Endothelial cell of umbilical vein (primary cell): ENCODE results near the gene LRFN2. TPM values are rescaled to one million over a fixed set of nuclear protein-coding genes. Genes with fewer than 3 reads are reported as not detected.
A peak's percentile ranks its signal among the peaks of the same experiment; 100 is the strongest.

Source experiments
- BruUV-seq: library from RNA; stranded (reverse); fragments of 400-500 nt; replicated peaks from 2 replicates; lab custom pipeline; 2021; lab: Mats Ljungman, UMichigan
- CTCF ChIA-PET: fragments of 300-600, 350-600 bp; sonication (Branson Sonifier 250); formaldehyde crosslinking; loops from one replicate; lab custom pipeline; 2021; ENCODE audit warnings: antibody characterized with exemption, inconsistent platforms; lab: Charles Lee
- POLR2A ChIA-PET: fragments of 300-600, 350-600 bp; sonication (Branson Sonifier 250); formaldehyde crosslinking; loops from one replicate; lab custom pipeline; 2021; ENCODE audit warnings: antibody characterized with exemption, inconsistent platforms; lab: Charles Lee
- DNase-seq: peaks from one replicate; pipeline ENCODE4 v3.0.0-alpha.2; 2011; ENCODE audit warnings: low read depth, low spot score
- FAIRE-seq: peaks from 2 replicates; lab custom pipeline; 2011; peaks lifted over from hg19 to GRCh38; lab: Jason Lieb, UNC
- H2AFZ ChIP-seq: 2 replicates; pipeline ENCODE4 v1.6.0; 2012; ENCODE audit warnings: low read depth, low read length, control low read depth, inconsistent platforms
- H3K27ac ChIP-seq: 2 replicates; pipeline ENCODE4 v1.5.1; 2011; ENCODE audit warnings: low read depth, mild to moderate bottlenecking, control low read depth, low read length, moderate library complexity; ENCODE audit not compliant: insufficient read depth
- H3K27me3 ChIP-seq, 2 experiments: 2 replicates each; pipeline versions ENCODE4 v1.6.0 to v1.6.1; 2011; ENCODE audit warnings: low read length in 2 of 2, mixed read lengths in 1 of 2; ENCODE audit not compliant: control insufficient read depth in 2 of 2, insufficient read depth in 2 of 2
- H3K36me3 ChIP-seq, 2 experiments: 2 replicates in 1 of 2; 3 replicates in 1 of 2; pipeline ENCODE4 v1.5.1; 2011; ENCODE audit warnings: low read length in 2 of 2, mild to moderate bottlenecking in 1 of 2, moderate library complexity in 1 of 2; ENCODE audit not compliant: control insufficient read depth in 2 of 2, insufficient read depth in 2 of 2; ENCODE audit errors: extremely low read depth in 1 of 2
- H3K4me1 ChIP-seq: 3 replicates; pipeline ENCODE4 v1.5.1; 2011; ENCODE audit warnings: mild to moderate bottlenecking, low read length; ENCODE audit not compliant: control insufficient read depth, insufficient read depth; ENCODE audit errors: extremely low read depth
- H3K4me2 ChIP-seq: 2 replicates; pipeline ENCODE4 v1.6.1; 2011; ENCODE audit warnings: low read length, control low read depth, mixed read lengths; ENCODE audit not compliant: insufficient read depth
- H3K4me3 ChIP-seq, 3 experiments: fragments of 200-600 bp in 1 of 3; sonication (generic), shearing (Covaris generic) in 1 of 3; replicated peaks in 1 of 3; 2 replicates each; pipeline ENCODE4 v1.5.1; 2011 to 2016; ENCODE audit warnings: control low read depth in 3 of 3, low read length in 3 of 3, mild to moderate bottlenecking in 2 of 3, inconsistent platforms in 1 of 3, low read depth in 1 of 3, moderate library complexity in 1 of 3; ENCODE audit not compliant: insufficient read depth in 1 of 3
- H3K79me2 ChIP-seq: 2 replicates; pipeline ENCODE4 v1.6.0; 2012; ENCODE audit warnings: low read length, inconsistent platforms; ENCODE audit not compliant: control insufficient read depth, insufficient read depth
- H3K9ac ChIP-seq: replicated peaks from 2 replicates; pipeline ENCODE3; 2011; ENCODE audit warnings: low read length, control low read depth; ENCODE audit not compliant: insufficient read depth; ENCODE audit errors: extremely low read depth
- H3K9me1 ChIP-seq: replicated peaks from 3 replicates; pipeline ENCODE4 v1.6.0; 2011; ENCODE audit warnings: mild to moderate bottlenecking, low read length; ENCODE audit not compliant: control insufficient read depth, insufficient read depth; ENCODE audit errors: extremely low read depth
- H3K9me3 ChIP-seq: replicated peaks from 2 replicates; pipeline ENCODE4 v1.5.1; 2012; ENCODE audit warnings: low read length, inconsistent platforms; ENCODE audit not compliant: control insufficient read depth, insufficient read depth
- H4K20me1 ChIP-seq: replicated peaks from 2 replicates; pipeline ENCODE3; 2011; ENCODE audit warnings: mild to moderate bottlenecking, low read length; ENCODE audit not compliant: control insufficient read depth, insufficient read depth; ENCODE audit errors: extremely low read depth
- CTCF ChIP-seq, 2 donors: IDR thresholded peaks; 1 replicate in 1 of 2; 2 replicates in 1 of 2; pipeline ENCODE4 v1.5.1; 2011; ENCODE audit warnings: low read length in 2 of 2, mild to moderate bottlenecking in 2 of 2, moderate library complexity in 2 of 2, control low read depth in 1 of 2, inconsistent platforms in 1 of 2, low read depth in 1 of 2; ENCODE audit not compliant: insufficient read depth in 1 of 2; ENCODE audit errors: extremely low read depth in 1 of 2
- EZH2 ChIP-seq: IDR thresholded peaks from 2 replicates; pipeline ENCODE4 v1.6.1; 2012; ENCODE audit warnings: borderline replicate concordance, low read depth, mild to moderate bottlenecking, moderate library complexity, low read length, inconsistent platforms; ENCODE audit not compliant: severe bottlenecking
- FOS ChIP-seq: IDR thresholded peaks from 2 replicates; pipeline ENCODE4 v1.6.1; 2011; ENCODE audit warnings: mild to moderate bottlenecking, low read length, moderate library complexity, borderline replicate concordance; ENCODE audit not compliant: insufficient read depth
- GATA2 ChIP-seq: IDR thresholded peaks from 2 replicates; pipeline ENCODE4 v1.7.0; 2011; ENCODE audit warnings: low read depth, mild to moderate bottlenecking, moderate library complexity, mixed read lengths, low read length; ENCODE audit not compliant: insufficient read length, insufficient read depth
- JUN ChIP-seq: IDR thresholded peaks from 2 replicates; pipeline ENCODE4 v1.6.1; 2011; ENCODE audit warnings: borderline replicate concordance, low read depth; ENCODE audit not compliant: insufficient read length, insufficient read depth
- MAX ChIP-seq: IDR thresholded peaks from 2 replicates; pipeline ENCODE4 v1.6.1; 2011; ENCODE audit not compliant: insufficient read depth, insufficient read length
- MYC ChIP-seq: IDR thresholded peaks from one replicate; pipeline ENCODE4 v1.6.1; 2011; ENCODE audit warnings: mild to moderate bottlenecking, low read depth, low read length
- POLR2A ChIP-seq: IDR thresholded peaks from 2 replicates; pipeline ENCODE4 v1.6.1; 2012; ENCODE audit warnings: low read depth, mild to moderate bottlenecking, control low read depth, low read length
- POLR2AphosphoS5 ChIP-seq: IDR thresholded peaks from 2 replicates; pipeline ENCODE4 v1.6.1; 2012; ENCODE audit warnings: low read depth, mild to moderate bottlenecking, control low read depth, low read length, moderate library complexity; ENCODE audit not compliant: insufficient read depth
- dilution Hi-C: fragments of 300-500 bp; cut with MboI; formaldehyde crosslinking; loops from one replicate; pipeline ENCODE4 v1.15.0; 2019; ENCODE audit warnings: low sequenced_read_pairs; ENCODE audit not compliant: extremely low pct_ligation_motif_present
- intact Hi-C: fragments of 100-400 bp; cut with micrococcal nuclease; formaldehyde crosslinking; loops from one replicate; pipeline ENCODE4 v1.10.0; 2022
- polyA plus RNA-seq, 4 experiments: library from polyadenylated mRNA; depleted of rRNA in 3 of 4; stranded (reverse) in 3 of 4; unstranded in 1 of 4; fragments of >200 nt; gene quantifications; 2 replicates each; pipeline versions ENCODE4 v1.2.1 to v1.2.3, GENCODE V29; 2011 to 2012; ENCODE audit warnings: missing spikeins in 1 of 4
- total RNA-seq: library from RNA; stranded (reverse); gene quantifications from 2 replicates; pipeline ENCODE4 v1.2.3, GENCODE V29; 2021

LRFN2 gene
- total and polyA plus RNA-seq, 2 donors (not counting 3 experiments of a cell fraction or from before 2014, with no cell fraction given), result not detected

- Histone ChIP-seq H3K9me1 (no peaks in the 10 kb centered on the region), H3K4me2 (no peak overlapping the region), H3K9me3 (no peaks in the 10 kb centered on the region), H3K79me2 (no peaks in the 10 kb centered on the region), H3K4me3 (no peak overlapping the region), H4K20me1 (no peaks in the 10 kb centered on the region), H3K9ac (no peak overlapping the region), H3K4me1 (peaks cover 18% of the 10 kb centered on the region), H3K36me3 (no peaks in the 10 kb centered on the region), H3K27ac (peak overlapping the region; percentile 44), H3K27me3 (no peaks in the 10 kb centered on the region), H2AFZ (no peak overlapping the region)
- ChIA-PET POLR2A (no interaction called here), CTCF (interaction anchor here (0.6 to 1.8 kb wide), 8 partner anchors 9 to 496 kb away, joined by 3 to 9 read pairs (median 4); partner anchors contain the start of genes LRFN2 and UNC5CL)
- DNase-seq (peak; percentile 89), FAIRE-seq (peak; percentile 89)
- dilution Hi-C loops, result no loop called here
- intact Hi-C loops, result loop anchor here (1.0 kb wide), 1 partner anchor 33 kb away; no protein-coding TSS in a partner anchor
- no TSS peak for BruUV-seq
- TF ChIP-seq MYC, result no peak
- TF ChIP-seq GATA2, result peak; percentile 82
- TF ChIP-seq POLR2A, result no peak
- TF ChIP-seq FOS, result peak; percentile 51
- TF ChIP-seq POLR2AphosphoS5, result peak; percentile 50
- no peak for TF ChIP-seq MAX
- TF ChIP-seq EZH2, result no peak
Measured at GRCh38 chr6:40543776-40544175, 43.4 kb downstream of the LRFN2 start.

GRCh38 chr6:40543146-40543545 lies 44.0 kb downstream of the LRFN2 start:
- POLR2A ChIA-PET, result interaction anchor here (0.6 kb wide), 1 partner anchor 518 kb away, joined by 6 read pairs; no protein-coding TSS in a partner anchor
- Histone ChIP-seq H3K4me3 (no peak overlapping the region), H3K9me1 (no peaks in the 10 kb centered on the region), H3K4me1 (peaks cover 18% of the 10 kb centered on the region), H2AFZ (no peak overlapping the region), H3K27ac (peak overlapping the region; percentile 44), H3K36me3 (no peaks in the 10 kb centered on the region), H3K27me3 (no peaks in the 10 kb centered on the region), H3K9ac (peak overlapping the region; percentile 3), H3K79me2 (no peaks in the 10 kb centered on the region), H4K20me1 (no peaks in the 10 kb centered on the region), H3K4me2 (peak overlapping the region; percentile 26), H3K9me3 (no peaks in the 10 kb centered on the region)
- dilution Hi-C loops, result no loop called here
- CTCF ChIA-PET, result interaction anchor here (0.6 to 1.8 kb wide), 9 partner anchors 9 to 496 kb away, joined by 3 to 9 read pairs (median 4); partner anchors contain the start of genes LRFN2 and UNC5CL
- TF ChIP-seq FOS, result no peak
- TF ChIP-seq POLR2A, result no peak
- no peak for TF ChIP-seq GATA2
- no peak for TF ChIP-seq CTCF (IDR thresholded peaks at IDR 0.05; ENCODE audit: extremely low read depth in 1 of 2, insufficient read depth in 1 of 2, low read depth in 1 of 2, low read length in 2 of 2)
- TF ChIP-seq POLR2AphosphoS5, result no peak
- TF ChIP-seq JUN, result peak; percentile 28
- DNase-seq (no peak), FAIRE-seq (no peak)
- BruUV-seq, result no TSS peak
- intact Hi-C loops, result loop anchor here (1.0 kb wide), 1 partner anchor 33 kb away; no protein-coding TSS in a partner anchor
